Keratinocyte (primary cell): Measurements from ENCODE around the gene WDR70. TPM values are rescaled to one million over a fixed set of nuclear protein-coding genes. Genes with fewer than 3 reads are reported as not detected.

Experiments
- DNase-seq: peaks from one replicate; pipeline ENCODE4 v3.0.0-alpha.2; 2011; ENCODE audit warnings: low read depth, missing footprints, low spot score
- FAIRE-seq: peaks from 2 replicates; lab custom pipeline; 2011; peaks lifted over from hg19 to GRCh38; lab: Jason Lieb, UNC
- H2AFZ ChIP-seq: 2 replicates; pipeline ENCODE4 v1.6.0; 2012; ENCODE audit warnings: low read length, control low read depth, inconsistent platforms; ENCODE audit not compliant: control insufficient read depth
- H3K27ac ChIP-seq: 2 replicates; pipeline ENCODE4 v1.5.1; 2011; ENCODE audit warnings: low read length; ENCODE audit not compliant: control insufficient read depth, insufficient read depth
- H3K27me3 ChIP-seq: 3 replicates; pipeline ENCODE4 v1.6.0; 2011; ENCODE audit warnings: low read length; ENCODE audit not compliant: control insufficient read depth, insufficient read depth; ENCODE audit errors: extremely low read depth
- H3K36me3 ChIP-seq, 2 experiments: 2 replicates in 1 of 2; 3 replicates in 1 of 2; pipeline ENCODE4 v1.5.1; 2011; ENCODE audit warnings: low read length in 2 of 2, mild to moderate bottlenecking in 1 of 2; ENCODE audit not compliant: control insufficient read depth in 2 of 2, insufficient read depth in 2 of 2; ENCODE audit errors: extremely low read depth in 1 of 2
- H3K4me1 ChIP-seq: 3 replicates; pipeline ENCODE4 v1.5.1; 2011; ENCODE audit warnings: low read length; ENCODE audit not compliant: control insufficient read depth, insufficient read depth; ENCODE audit errors: extremely low read depth
- H3K4me2 ChIP-seq: 3 replicates; pipeline ENCODE4 v1.6.0; 2011; ENCODE audit warnings: low read depth, low read length; ENCODE audit not compliant: control insufficient read depth, insufficient read depth; ENCODE audit errors: extremely low read depth
- H3K4me3 ChIP-seq, 3 experiments: fragments of 200-600 bp in 1 of 3; sonication (generic) in 1 of 3; 2 replicates in 2 of 3; 3 replicates in 1 of 3; pipeline ENCODE4 v1.5.1; 2011 to 2016; ENCODE audit warnings: low read length in 3 of 3, mild to moderate bottlenecking in 3 of 3, control low read depth in 2 of 3, inconsistent platforms in 1 of 3, low read depth in 1 of 3, mixed read lengths in 1 of 3, mixed run types in 1 of 3, moderate library complexity in 1 of 3; ENCODE audit not compliant: control insufficient read depth in 2 of 3, insufficient read depth in 2 of 3; ENCODE audit errors: extremely low read depth in 1 of 3
- H3K79me2 ChIP-seq: 2 replicates; pipeline ENCODE4 v1.6.0; 2012; ENCODE audit warnings: low read length; ENCODE audit not compliant: control insufficient read depth, insufficient read depth
- H3K9ac ChIP-seq: 3 replicates; pipeline ENCODE4 v1.6.0; 2011; ENCODE audit warnings: low read length; ENCODE audit not compliant: control insufficient read depth, insufficient read depth; ENCODE audit errors: extremely low read depth
- H3K9me1 ChIP-seq: 3 replicates; pipeline ENCODE4 v1.6.0; 2011; ENCODE audit warnings: low read length; ENCODE audit not compliant: control insufficient read depth, insufficient read depth; ENCODE audit errors: extremely low read depth
- H3K9me3 ChIP-seq: 2 replicates; pipeline ENCODE4 v1.5.1; 2012; ENCODE audit warnings: low read depth, low read length; ENCODE audit not compliant: control insufficient read depth
- H4K20me1 ChIP-seq: 3 replicates; pipeline ENCODE4 v1.6.0; 2011; ENCODE audit warnings: low read length; ENCODE audit not compliant: control insufficient read depth, insufficient read depth; ENCODE audit errors: extremely low read depth
- EZH2 ChIP-seq: IDR thresholded peaks from one replicate; pipeline ENCODE4 v1.6.1; 2012; ENCODE audit warnings: inconsistent platforms, mild to moderate bottlenecking, low read length, moderate library complexity
- dilution Hi-C: fragments of 300-500 bp; cut with MboI; formaldehyde crosslinking; loops from one replicate; pipeline ENCODE4 v1.7.0; 2020; ENCODE audit warnings: low sequenced_read_pairs; ENCODE audit not compliant: extremely low pct_ligation_motif_present
- polyA plus RNA-seq, 5 experiments: library from polyadenylated mRNA; depleted of rRNA in 3 of 5; stranded (reverse) in 3 of 5; stranded (forward) in 1 of 5; unstranded in 1 of 5; fragments of >200 nt; gene quantifications; 1 replicate in 1 of 5; 2 replicates in 3 of 5; 3 replicates in 1 of 5; pipeline versions ENCODE4 v1.2.1 to v1.2.3, GENCODE V29; 2011 to 2012; ENCODE audit warnings: missing spikeins in 2 of 5, low read depth in 1 of 5, low replicate concordance in 1 of 5
- TF ChIP-seq, protein P1 (sequence below), 3 experiments: IDR thresholded peaks in 1 of 3; conservative IDR thresholded peaks in 1 of 3; optimal IDR thresholded peaks in 1 of 3; 2 replicates in 2 of 3; 3 replicates in 1 of 3; pipeline versions ENCODE3 to v1.5.1; 2011; ENCODE audit warnings: low read length in 3 of 3, mild to moderate bottlenecking in 3 of 3, moderate library complexity in 2 of 3, control low read depth in 1 of 3, inconsistent platforms in 1 of 3; ENCODE audit not compliant: insufficient read depth in 2 of 3; ENCODE audit errors: extremely low read depth in 1 of 3

WDR70 gene
- polyA plus RNA-seq, 1 donor (not counting 4 experiments of a cell fraction or from before 2014, with no cell fraction given), result 25.1 TPM

GRCh38 chr5:37738865-37739488, 359.9 kb downstream of the WDR70 start:
- Histone ChIP-seq H3K79me2 (no peaks in the 10 kb centered on the region), H3K4me3 (no peak overlapping the region), H3K27me3 (no peaks in the 10 kb centered on the region), H3K27ac (no peak overlapping the region), H3K4me2 (no peak overlapping the region), H4K20me1 (no peaks in the 10 kb centered on the region), H3K9me1 (no peaks in the 10 kb centered on the region), H2AFZ (no peak overlapping the region), H3K9ac (no peak overlapping the region), H3K36me3 (no peaks in the 10 kb centered on the region), H3K4me1 (peaks cover 11% of the 10 kb centered on the region), H3K9me3 (no peaks in the 10 kb centered on the region)
- DNase-seq (no peak), FAIRE-seq (no peak)
- TF ChIP-seq EZH2, result no peak
- dilution Hi-C loops, result no loop called here

- DNase-seq (no peak), FAIRE-seq (no peak)
- H3K4me1 ChIP-seq, result peaks cover 11% of the 10 kb centered on the region
- H3K9me3 ChIP-seq, result no peaks in the 10 kb centered on the region
- H3K27ac ChIP-seq, result no peak overlapping the region
- H4K20me1 ChIP-seq, result no peaks in the 10 kb centered on the region
- no peaks in the 10 kb centered on the region for H3K36me3 ChIP-seq
- TF ChIP-seq EZH2, result no peak
- TF ChIP-seq, protein P1, sequence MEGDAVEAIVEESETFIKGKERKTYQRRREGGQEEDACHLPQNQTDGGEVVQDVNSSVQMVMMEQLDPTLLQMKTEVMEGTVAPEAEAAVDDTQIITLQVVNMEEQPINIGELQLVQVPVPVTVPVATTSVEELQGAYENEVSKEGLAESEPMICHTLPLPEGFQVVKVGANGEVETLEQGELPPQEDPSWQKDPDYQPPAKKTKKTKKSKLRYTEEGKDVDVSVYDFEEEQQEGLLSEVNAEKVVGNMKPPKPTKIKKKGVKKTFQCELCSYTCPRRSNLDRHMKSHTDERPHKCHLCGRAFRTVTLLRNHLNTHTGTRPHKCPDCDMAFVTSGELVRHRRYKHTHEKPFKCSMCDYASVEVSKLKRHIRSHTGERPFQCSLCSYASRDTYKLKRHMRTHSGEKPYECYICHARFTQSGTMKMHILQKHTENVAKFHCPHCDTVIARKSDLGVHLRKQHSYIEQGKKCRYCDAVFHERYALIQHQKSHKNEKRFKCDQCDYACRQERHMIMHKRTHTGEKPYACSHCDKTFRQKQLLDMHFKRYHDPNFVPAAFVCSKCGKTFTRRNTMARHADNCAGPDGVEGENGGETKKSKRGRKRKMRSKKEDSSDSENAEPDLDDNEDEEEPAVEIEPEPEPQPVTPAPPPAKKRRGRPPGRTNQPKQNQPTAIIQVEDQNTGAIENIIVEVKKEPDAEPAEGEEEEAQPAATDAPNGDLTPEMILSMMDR (optimal IDR thresholded peaks at IDR 0.05 in 1 of 3, IDR thresholded peaks at IDR 0.05 in 1 of 3, conservative IDR thresholded peaks at IDR 0.05 in 1 of 3; ENCODE audit: extremely low read depth in 1 of 3, insufficient read depth in 2 of 3, low read length in 3 of 3), result no peak
- no peak overlapping the region for H3K4me2 ChIP-seq
- H3K79me2 ChIP-seq, result no peaks in the 10 kb centered on the region
- no peak overlapping the region for H3K9ac ChIP-seq
- dilution Hi-C loops, result no loop called here
- no peak overlapping the region for H2AFZ ChIP-seq
- H3K4me3 ChIP-seq, result no peak overlapping the region
- no peaks in the 10 kb centered on the region for H3K27me3 ChIP-seq
- H3K9me1 ChIP-seq, result no peaks in the 10 kb centered on the region
Measured at GRCh38 chr5:37739817-37740261, 360.7 kb downstream of the WDR70 start.
